Loucy (cell line): Measurements from ENCODE around the gene FADS2.

Experiments
- EZH2phosphoT487 ChIP-seq: fragments of 200-600 bp; IDR thresholded peaks from 2 replicates; pipeline ENCODE4 v1.6.1; 2018; ENCODE audit warnings: antibody characterized with exemption, mild to moderate bottlenecking, moderate library complexity, borderline replicate concordance
- TF ChIP-seq, protein P1 (sequence below): fragments of 200-600 bp; sonication (generic); conservative IDR thresholded peaks from 2 replicates; pipeline ENCODE4 v1.5.1; 2014; ENCODE audit warnings: mild to moderate bottlenecking, antibody characterized with exemption, low read length

DNA sequence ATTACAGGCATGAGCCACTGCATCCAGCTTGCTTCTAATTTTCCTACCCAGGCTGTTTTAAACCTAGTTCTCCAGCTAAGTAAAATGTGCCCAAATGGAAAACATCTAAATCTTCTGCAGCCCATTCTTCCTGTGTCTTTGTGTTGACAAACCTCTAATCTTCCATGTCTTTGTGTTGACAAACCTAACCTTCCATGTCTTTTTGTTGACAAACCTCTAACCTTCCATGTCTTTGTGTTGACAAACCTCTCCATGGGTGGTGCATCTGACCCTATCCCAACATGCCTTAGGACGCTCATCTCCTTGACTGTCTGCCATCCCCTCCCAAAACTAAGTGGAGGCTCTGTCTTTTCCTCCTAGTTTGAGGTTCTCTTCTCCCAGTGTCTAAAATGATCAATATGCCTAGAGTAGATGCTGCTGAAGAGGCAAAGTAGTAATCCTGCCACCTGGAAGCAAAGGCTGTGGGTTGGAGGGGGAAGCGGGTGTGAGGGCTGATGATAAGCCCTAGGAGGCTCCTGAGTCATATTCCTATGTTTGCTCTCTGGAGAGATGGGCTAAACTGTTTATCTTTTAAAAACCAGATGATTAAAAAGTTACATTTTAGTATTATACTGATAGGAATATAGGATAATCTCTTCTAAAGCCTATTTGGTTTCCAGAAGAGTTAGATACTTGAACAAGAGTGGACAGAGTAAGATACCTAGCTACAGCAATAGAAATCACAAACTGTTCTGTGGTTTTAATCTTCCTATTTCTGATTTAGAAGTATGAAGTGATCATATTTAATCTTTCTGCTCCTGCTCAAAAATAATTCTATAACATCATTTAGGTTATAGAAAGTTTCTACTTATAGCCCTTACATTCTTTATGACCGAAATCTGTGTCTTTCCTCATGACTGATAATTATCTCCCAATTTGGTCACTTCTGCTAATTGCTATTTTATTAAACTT is 27.5 kb upstream of the FADS2 start:
- TF ChIP-seq EZH2phosphoT487 = no peak
- TF ChIP-seq, protein P1, sequence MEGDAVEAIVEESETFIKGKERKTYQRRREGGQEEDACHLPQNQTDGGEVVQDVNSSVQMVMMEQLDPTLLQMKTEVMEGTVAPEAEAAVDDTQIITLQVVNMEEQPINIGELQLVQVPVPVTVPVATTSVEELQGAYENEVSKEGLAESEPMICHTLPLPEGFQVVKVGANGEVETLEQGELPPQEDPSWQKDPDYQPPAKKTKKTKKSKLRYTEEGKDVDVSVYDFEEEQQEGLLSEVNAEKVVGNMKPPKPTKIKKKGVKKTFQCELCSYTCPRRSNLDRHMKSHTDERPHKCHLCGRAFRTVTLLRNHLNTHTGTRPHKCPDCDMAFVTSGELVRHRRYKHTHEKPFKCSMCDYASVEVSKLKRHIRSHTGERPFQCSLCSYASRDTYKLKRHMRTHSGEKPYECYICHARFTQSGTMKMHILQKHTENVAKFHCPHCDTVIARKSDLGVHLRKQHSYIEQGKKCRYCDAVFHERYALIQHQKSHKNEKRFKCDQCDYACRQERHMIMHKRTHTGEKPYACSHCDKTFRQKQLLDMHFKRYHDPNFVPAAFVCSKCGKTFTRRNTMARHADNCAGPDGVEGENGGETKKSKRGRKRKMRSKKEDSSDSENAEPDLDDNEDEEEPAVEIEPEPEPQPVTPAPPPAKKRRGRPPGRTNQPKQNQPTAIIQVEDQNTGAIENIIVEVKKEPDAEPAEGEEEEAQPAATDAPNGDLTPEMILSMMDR = no peak
